OCI-LY1 (cell line): ENCODE measurements around the gene NEK4.

ENCODE experiments used
- EZH2 ChIP-seq: fragments of 200-600 bp; sonication (generic), shearing (Covaris generic); IDR thresholded peaks from 2 replicates; pipeline ENCODE4 v1.8.0; 2017; ENCODE audit warnings: borderline replicate concordance, mixed run types, mild to moderate bottlenecking, antibody characterized with exemption, low read length, moderate library complexity, mixed read lengths
- TF ChIP-seq, protein P1 (sequence below): fragments of 200-600 bp; sonication (generic), shearing (Covaris generic); IDR thresholded peaks from 2 replicates; pipeline ENCODE4 v1.5.1; 2017; ENCODE audit warnings: mild to moderate bottlenecking, antibody characterized with exemption, low read length, moderate library complexity, mixed read lengths

GRCh38 chr3:52689151-52689550 is 81.6 kb downstream of the NEK4 start:
- TF ChIP-seq, protein P1, sequence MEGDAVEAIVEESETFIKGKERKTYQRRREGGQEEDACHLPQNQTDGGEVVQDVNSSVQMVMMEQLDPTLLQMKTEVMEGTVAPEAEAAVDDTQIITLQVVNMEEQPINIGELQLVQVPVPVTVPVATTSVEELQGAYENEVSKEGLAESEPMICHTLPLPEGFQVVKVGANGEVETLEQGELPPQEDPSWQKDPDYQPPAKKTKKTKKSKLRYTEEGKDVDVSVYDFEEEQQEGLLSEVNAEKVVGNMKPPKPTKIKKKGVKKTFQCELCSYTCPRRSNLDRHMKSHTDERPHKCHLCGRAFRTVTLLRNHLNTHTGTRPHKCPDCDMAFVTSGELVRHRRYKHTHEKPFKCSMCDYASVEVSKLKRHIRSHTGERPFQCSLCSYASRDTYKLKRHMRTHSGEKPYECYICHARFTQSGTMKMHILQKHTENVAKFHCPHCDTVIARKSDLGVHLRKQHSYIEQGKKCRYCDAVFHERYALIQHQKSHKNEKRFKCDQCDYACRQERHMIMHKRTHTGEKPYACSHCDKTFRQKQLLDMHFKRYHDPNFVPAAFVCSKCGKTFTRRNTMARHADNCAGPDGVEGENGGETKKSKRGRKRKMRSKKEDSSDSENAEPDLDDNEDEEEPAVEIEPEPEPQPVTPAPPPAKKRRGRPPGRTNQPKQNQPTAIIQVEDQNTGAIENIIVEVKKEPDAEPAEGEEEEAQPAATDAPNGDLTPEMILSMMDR: no peak
- TF ChIP-seq EZH2: no peak
